SK-N-SH treated with all-trans-retinoic acid at 6 μM for 48 hours (cell line): ENCODE measurements around the gene CRADD.

Experiments used
- ATAC-seq: fragments of 200-7000 bp; cut with Tn5 transposase; 3 replicates; pipeline ENCODE4 v1.9.1; 2020; ENCODE audit warnings: mild to moderate bottlenecking, moderate library complexity
- ARNTL ChIP-seq: fragments of 450-650 bp; formaldehyde crosslinking; IDR thresholded peaks from 2 replicates; pipeline ENCODE4 v1.5.0; 2020; ENCODE audit warnings: low read depth, mild to moderate bottlenecking, moderate library complexity, borderline replicate concordance
- CSDC2 ChIP-seq: fragments of 250-450 bp; sonication (Bioruptor Pico); IDR thresholded peaks from 2 replicates; pipeline ENCODE4 v1.5.0; 2020; ENCODE audit warnings: mild to moderate bottlenecking, moderate library complexity
- ESRRG ChIP-seq: fragments of 250-450 bp; sonication (Bioruptor Pico); IDR thresholded peaks from 2 replicates; pipeline ENCODE4 v1.6.1; 2021; ENCODE audit warnings: mild to moderate bottlenecking
- GLIS3 ChIP-seq: fragments of 250-450 bp; sonication (Bioruptor Pico); IDR thresholded peaks from 2 replicates; pipeline ENCODE4 v1.5.0; 2020; ENCODE audit warnings: mild to moderate bottlenecking, moderate library complexity
- ISL1 ChIP-seq: fragments of 250-450 bp; sonication (Bioruptor Pico); IDR thresholded peaks from 2 replicates; pipeline ENCODE4 v2.1.2; 2022; ENCODE audit warnings: mild to moderate bottlenecking, moderate library complexity
- OSR1 ChIP-seq: fragments of 250-450 bp; sonication (Bioruptor Pico); IDR thresholded peaks from 2 replicates; pipeline ENCODE4 v1.8.0; 2022; ENCODE audit warnings: moderate library complexity, mild to moderate bottlenecking, inconsistent platforms
- PATZ1 ChIP-seq: fragments of 250-450 bp; sonication (Bioruptor Pico); IDR thresholded peaks from 2 replicates; pipeline ENCODE4 v1.8.0; 2020; ENCODE audit warnings: mild to moderate bottlenecking, moderate library complexity, borderline replicate concordance
- POU6F1 ChIP-seq: fragments of 250-450 bp; sonication (Bioruptor Pico); IDR thresholded peaks from 2 replicates; pipeline ENCODE4 v1.8.0; 2021; ENCODE audit warnings: low read depth, mild to moderate bottlenecking, moderate library complexity, borderline replicate concordance
- PPARA ChIP-seq: fragments of 250-450 bp; sonication (Bioruptor Pico); IDR thresholded peaks from 2 replicates; pipeline ENCODE4 v1.5.0; 2020; ENCODE audit warnings: mild to moderate bottlenecking, borderline replicate concordance
- SNAI2 ChIP-seq: fragments of 250-450 bp; sonication (Bioruptor Pico); IDR thresholded peaks from 2 replicates; pipeline ENCODE4 v1.5.0; 2020; ENCODE audit warnings: mild to moderate bottlenecking, moderate library complexity
- TCF4 ChIP-seq: fragments of 250-450 bp; sonication (Bioruptor Pico); IDR thresholded peaks from 2 replicates; pipeline ENCODE4 v1.8.0; 2021; ENCODE audit warnings: mild to moderate bottlenecking, moderate library complexity, borderline replicate concordance
- ZC3H10 ChIP-seq: fragments of 250-450 bp; sonication (Bioruptor Pico); IDR thresholded peaks from 2 replicates; pipeline ENCODE4 v1.5.1; 2021; ENCODE audit warnings: mild to moderate bottlenecking, moderate library complexity
- ZFP3 ChIP-seq: fragments of 250-450 bp; sonication (Bioruptor Pico); IDR thresholded peaks from 2 replicates; pipeline ENCODE4 v1.5.0; 2020; ENCODE audit warnings: mild to moderate bottlenecking, moderate library complexity
- ZFP30 ChIP-seq: fragments of 450-650 bp; formaldehyde crosslinking; IDR thresholded peaks from 2 replicates; pipeline ENCODE4 v1.5.0; 2022; ENCODE audit warnings: mild to moderate bottlenecking, moderate library complexity
- ZNF565 ChIP-seq: fragments of 450-650 bp; formaldehyde crosslinking; conservative IDR thresholded peaks from 2 replicates; pipeline ENCODE4 v1.5.0; 2020; ENCODE audit warnings: low read depth, mild to moderate bottlenecking, moderate library complexity
- ZNF8 ChIP-seq: fragments of 450-650 bp; formaldehyde crosslinking; IDR thresholded peaks from 2 replicates; pipeline ENCODE4 v1.5.0; 2020; ENCODE audit warnings: mild to moderate bottlenecking, moderate library complexity
- TF ChIP-seq, protein P1 (sequence below): fragments of 250-450 bp; sonication (Bioruptor Pico); IDR thresholded peaks from 2 replicates; pipeline ENCODE4 v1.5.0; 2020; ENCODE audit warnings: mild to moderate bottlenecking, moderate library complexity
- TF ChIP-seq, protein P2 (sequence below): fragments of 250-450 bp; sonication (Bioruptor Pico); IDR thresholded peaks from 2 replicates; pipeline ENCODE4 v1.5.1; 2020; ENCODE audit warnings: low read depth, mild to moderate bottlenecking, moderate library complexity

Gene CRADD

DNA sequence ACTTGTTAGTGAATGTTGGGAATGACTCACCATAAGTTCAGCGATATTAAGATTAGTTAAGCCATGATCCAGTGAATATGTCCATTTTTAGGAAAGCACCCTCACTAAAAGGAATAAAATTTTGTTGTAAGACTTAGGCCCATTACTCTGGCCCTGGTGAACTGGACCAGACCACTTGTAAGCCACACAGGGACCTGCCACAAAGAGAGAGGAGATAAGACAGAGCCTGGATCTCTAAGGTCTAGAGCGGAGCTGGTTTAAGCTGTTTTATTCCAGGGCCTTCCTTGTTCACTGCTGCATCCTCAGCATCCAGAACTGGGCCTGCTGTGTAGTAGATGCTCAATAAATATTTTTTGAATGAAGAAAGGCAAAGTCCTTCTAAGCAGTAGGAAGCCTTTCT is 79.1 kb downstream of the CRADD start (continued):
- TF ChIP-seq, protein P1, sequence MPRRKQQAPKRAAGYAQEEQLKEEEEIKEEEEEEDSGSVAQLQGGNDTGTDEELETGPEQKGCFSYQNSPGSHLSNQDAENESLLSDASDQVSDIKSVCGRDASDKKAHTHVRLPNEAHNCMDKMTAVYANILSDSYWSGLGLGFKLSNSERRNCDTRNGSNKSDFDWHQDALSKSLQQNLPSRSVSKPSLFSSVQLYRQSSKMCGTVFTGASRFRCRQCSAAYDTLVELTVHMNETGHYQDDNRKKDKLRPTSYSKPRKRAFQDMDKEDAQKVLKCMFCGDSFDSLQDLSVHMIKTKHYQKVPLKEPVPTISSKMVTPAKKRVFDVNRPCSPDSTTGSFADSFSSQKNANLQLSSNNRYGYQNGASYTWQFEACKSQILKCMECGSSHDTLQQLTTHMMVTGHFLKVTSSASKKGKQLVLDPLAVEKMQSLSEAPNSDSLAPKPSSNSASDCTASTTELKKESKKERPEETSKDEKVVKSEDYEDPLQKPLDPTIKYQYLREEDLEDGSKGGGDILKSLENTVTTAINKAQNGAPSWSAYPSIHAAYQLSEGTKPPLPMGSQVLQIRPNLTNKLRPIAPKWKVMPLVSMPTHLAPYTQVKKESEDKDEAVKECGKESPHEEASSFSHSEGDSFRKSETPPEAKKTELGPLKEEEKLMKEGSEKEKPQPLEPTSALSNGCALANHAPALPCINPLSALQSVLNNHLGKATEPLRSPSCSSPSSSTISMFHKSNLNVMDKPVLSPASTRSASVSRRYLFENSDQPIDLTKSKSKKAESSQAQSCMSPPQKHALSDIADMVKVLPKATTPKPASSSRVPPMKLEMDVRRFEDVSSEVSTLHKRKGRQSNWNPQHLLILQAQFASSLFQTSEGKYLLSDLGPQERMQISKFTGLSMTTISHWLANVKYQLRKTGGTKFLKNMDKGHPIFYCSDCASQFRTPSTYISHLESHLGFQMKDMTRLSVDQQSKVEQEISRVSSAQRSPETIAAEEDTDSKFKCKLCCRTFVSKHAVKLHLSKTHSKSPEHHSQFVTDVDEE (CRISPR knock-in tag): no peak
- TF ChIP-seq, protein P2, sequence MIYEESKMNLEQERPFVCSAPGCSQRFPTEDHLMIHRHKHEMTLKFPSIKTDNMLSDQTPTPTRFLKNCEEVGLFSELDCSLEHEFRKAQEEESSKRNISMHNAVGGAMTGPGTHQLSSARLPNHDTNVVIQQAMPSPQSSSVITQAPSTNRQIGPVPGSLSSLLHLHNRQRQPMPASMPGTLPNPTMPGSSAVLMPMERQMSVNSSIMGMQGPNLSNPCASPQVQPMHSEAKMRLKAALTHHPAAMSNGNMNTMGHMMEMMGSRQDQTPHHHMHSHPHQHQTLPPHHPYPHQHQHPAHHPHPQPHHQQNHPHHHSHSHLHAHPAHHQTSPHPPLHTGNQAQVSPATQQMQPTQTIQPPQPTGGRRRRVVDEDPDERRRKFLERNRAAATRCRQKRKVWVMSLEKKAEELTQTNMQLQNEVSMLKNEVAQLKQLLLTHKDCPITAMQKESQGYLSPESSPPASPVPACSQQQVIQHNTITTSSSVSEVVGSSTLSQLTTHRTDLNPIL (CRISPR knock-in tag): no peak
- no peak for TF ChIP-seq ZC3H10 (CRISPR knock-in tag)
- no peak for TF ChIP-seq OSR1 (CRISPR knock-in tag)
- TF ChIP-seq GLIS3 (CRISPR knock-in tag): no peak
- TF ChIP-seq ZFP3: no peak
- no peak for TF ChIP-seq ZNF565 (CRISPR knock-in tag)
- no peak for TF ChIP-seq CSDC2 (CRISPR knock-in tag)

- TF ChIP-seq ZFP30 (CRISPR knock-in tag) (no peak), TCF4 (CRISPR knock-in tag) (no peak; the same call in 1 of the 2 replicates), GLIS3 (CRISPR knock-in tag) (no peak), ZNF8 (no peak), ISL1 (no peak), PATZ1 (CRISPR knock-in tag) (no peak), ARNTL (CRISPR knock-in tag) (no peak), SNAI2 (CRISPR knock-in tag) (no peak), OSR1 (CRISPR knock-in tag) (no peak), POU6F1 (CRISPR knock-in tag) (no peak), ESRRG (CRISPR knock-in tag) (no peak), ZNF565 (CRISPR knock-in tag) (no peak), ZC3H10 (CRISPR knock-in tag) (no peak), ZFP3 (no peak), PPARA (CRISPR knock-in tag) (no peak)
- TF ChIP-seq, protein P1 (CRISPR knock-in tag): no peak
- TF ChIP-seq, protein P2 (CRISPR knock-in tag): no peak
- ATAC-seq: no peak
Measured at GRCh38 chr12:93757792-93758694, 80.9 kb downstream of the CRADD start.
